GM19397 (cell line): Measurements from ENCODE around the gene LTBP1.
"Not testable (repeated sequence)": the region's sequence is repeated elsewhere in the genome, so short reads cannot be mapped to it uniquely, and the experiment has no call there.

Experiments used
- ATAC-seq: cut with Tn5 transposase; IDR thresholded peaks from one replicate; pipeline ENCODE4 v1.9.1; 2021; ENCODE audit warnings: mild to moderate bottlenecking, moderate library complexity; ENCODE audit not compliant: unreplicated experiment

LTBP1 gene

GRCh38 chr2:32958821-32959220 lies 12.1 kb downstream of the LTBP1 start:
- no peak for ATAC-seq

- no peak for ATAC-seq
Measured at GRCh38 chr2:32960238-32960637, 13.5 kb downstream of the LTBP1 start.

- ATAC-seq: no peak
Measured at GRCh38 chr2:32960647-32961403, 14.1 kb downstream of the LTBP1 start.

- ATAC-seq: no peak
Measured at GRCh38 chr2:32962690-32963089, 15.9 kb downstream of the LTBP1 start.

GRCh38 chr2:32963941-32964340 lies 17.2 kb downstream of the LTBP1 start:
- ATAC-seq: no peak

GRCh38 chr2:32965523-32966171 lies 18.9 kb downstream of the LTBP1 start:
- no peak for ATAC-seq

- ATAC-seq: no peak
Measured at GRCh38 chr2:32969444-32970162, 22.9 kb downstream of the LTBP1 start.

- ATAC-seq: not testable (repeated sequence)
Measured at GRCh38 chr2:32973772-32974171, 27.0 kb downstream of the LTBP1 start.

- ATAC-seq: no peak
Measured at GRCh38 chr2:32976409-32977063, 29.8 kb downstream of the LTBP1 start.

- ATAC-seq: no peak
Measured at GRCh38 chr2:32977228-32977758, 30.5 kb downstream of the LTBP1 start.

- no peak for ATAC-seq
Measured at GRCh38 chr2:32981612-32982011, 34.9 kb downstream of the LTBP1 start.

GRCh38 chr2:32983193-32983924 lies 36.6 kb downstream of the LTBP1 start:
- ATAC-seq: not testable (repeated sequence)

- no peak for ATAC-seq
Measured at GRCh38 chr2:32986480-32986879, 39.7 kb downstream of the LTBP1 start.

GRCh38 chr2:32988525-32988924 lies 41.8 kb downstream of the LTBP1 start:
- no peak for ATAC-seq

- ATAC-seq: no peak
Measured at GRCh38 chr2:32990556-32990955, 43.8 kb downstream of the LTBP1 start.

GRCh38 chr2:32991091-32991845 lies 44.5 kb downstream of the LTBP1 start:
- ATAC-seq: no peak

GRCh38 chr2:32993005-32993539 lies 46.3 kb downstream of the LTBP1 start:
- ATAC-seq: no peak

- ATAC-seq: no peak
Measured at GRCh38 chr2:32997705-32998104, 51.0 kb downstream of the LTBP1 start.

- no peak for ATAC-seq
Measured at GRCh38 chr2:33000986-33001385, 54.2 kb downstream of the LTBP1 start.
